HepG2 (cell line): ENCODE data around the gene LRRC4C. TPM values are rescaled to one million over a fixed set of nuclear protein-coding genes. Genes with fewer than 3 reads are reported as not detected.

Experiments used
- ATAC-seq: fragments of 200-7000 bp; cut with Tn5 transposase; 3 replicates; pipeline ENCODE4 v1.9.1; 2020; ENCODE audit warnings: mild to moderate bottlenecking, moderate library complexity
- BruUV-seq: library from RNA; stranded (reverse); fragments of 400-500 nt; replicated peaks from 2 replicates; lab custom pipeline; 2021; lab: Mats Ljungman, UMichigan
- CTCF ChIA-PET: fragments of 300-600 bp; formaldehyde crosslinking; extraction: SDS; loops from one replicate; lab custom pipeline; 2021; ENCODE audit warnings: low total read pairs, inconsistent platforms, low intra/inter-chr PET ratio; lab: Yijun Ruan, JAX
- POLR2A ChIA-PET: fragments of 350-600 bp; sonication (Branson Sonifier 250); formaldehyde crosslinking; loops from one replicate; lab custom pipeline; 2020; ENCODE audit warnings: antibody characterized with exemption, inconsistent platforms; lab: Yijun Ruan, JAX
- DNase-seq: peaks from one replicate; pipeline ENCODE4 v3.0.0-alpha.2; 2015; ENCODE audit warnings: low spot score
- FAIRE-seq: peaks from 3 replicates; lab custom pipeline; 2011; peaks lifted over from hg19 to GRCh38; lab: Jason Lieb, UNC
- H2AFZ ChIP-seq: one replicate; pipeline ENCODE4 v1.6.1; 2011; ENCODE audit warnings: low read length, inconsistent platforms
- H3K27ac ChIP-seq: fragments of 300-600 bp; 3 replicates; pipeline ENCODE4 v1.8.0; 2011; ENCODE audit warnings: mixed run types, mild to moderate bottlenecking, mixed read lengths, low read length, inconsistent platforms; ENCODE audit not compliant: insufficient read depth; ENCODE audit errors: extremely low read length
- H3K27me3 ChIP-seq, 2 experiments: fragments of 200-600 bp in 1 of 2; 2 replicates in 1 of 2; 3 replicates in 1 of 2; pipeline versions ENCODE4 v1.6.0 to v1.8.0; 2011; ENCODE audit warnings: low read length in 2 of 2, mild to moderate bottlenecking in 2 of 2, moderate library complexity in 2 of 2, inconsistent platforms in 1 of 2; ENCODE audit not compliant: insufficient read depth in 2 of 2, control insufficient read depth in 1 of 2
- H3K36me3 ChIP-seq, 2 experiments: fragments of 200-600 bp in 1 of 2; replicated peaks in 1 of 2; 2 replicates in 1 of 2; 3 replicates in 1 of 2; pipeline versions ENCODE4 v1.5.1 to v1.8.0; 2011; ENCODE audit warnings: low read length in 2 of 2, inconsistent platforms in 1 of 2; ENCODE audit not compliant: insufficient read depth in 2 of 2, control insufficient read depth in 1 of 2
- H3K4me1 ChIP-seq: 2 replicates; pipeline ENCODE4 v1.5.1; 2012; ENCODE audit warnings: low read length, inconsistent platforms; ENCODE audit not compliant: insufficient read depth
- H3K4me2 ChIP-seq: 2 replicates; pipeline ENCODE4 v1.6.0; 2011; ENCODE audit warnings: low read depth, low read length, inconsistent platforms
- H3K4me3 ChIP-seq, 3 experiments: fragments of 200-600 bp in 1 of 3; sonication (generic), shearing (Covaris generic) in 1 of 3; replicated peaks in 1 of 3; 2 replicates each; pipeline ENCODE4 v1.5.1; 2011 to 2016; ENCODE audit warnings: low read length in 3 of 3, inconsistent platforms in 2 of 3, low read depth in 2 of 3, mild to moderate bottlenecking in 2 of 3, control low read depth in 1 of 3, mixed read lengths in 1 of 3; ENCODE audit not compliant: insufficient read depth in 1 of 3
- H3K79me2 ChIP-seq: one replicate; pipeline ENCODE4 v1.6.1; 2011; ENCODE audit warnings: low read length, inconsistent platforms; ENCODE audit not compliant: insufficient read depth
- H3K9ac ChIP-seq: 2 replicates; pipeline ENCODE4 v1.6.0; 2011; ENCODE audit warnings: mild to moderate bottlenecking, low read depth, low read length, inconsistent platforms; ENCODE audit not compliant: insufficient read depth
- H3K9me3 ChIP-seq: 2 replicates; pipeline ENCODE4 v1.5.1; 2012; ENCODE audit warnings: mild to moderate bottlenecking, low read length
- H4K20me1 ChIP-seq: 2 replicates; pipeline ENCODE4 v1.6.0; 2011; ENCODE audit warnings: inconsistent platforms, mild to moderate bottlenecking, low read length, moderate library complexity; ENCODE audit not compliant: insufficient read depth
- FOSL1 ChIP-seq: sonication (generic); formaldehyde crosslinking; IDR thresholded peaks from 2 replicates; pipeline ENCODE4 v1.9.0; 2021; ENCODE audit warnings: missing genetic modification reagents, borderline replicate concordance
- GTF2F1 ChIP-seq: fragments of 150-350 bp; IDR thresholded peaks from 2 replicates; pipeline ENCODE4 v1.6.1; 2014; ENCODE audit warnings: low read length
- HCFC1 ChIP-seq: fragments of 150-350 bp; IDR thresholded peaks from 2 replicates; pipeline ENCODE4 v1.6.1; 2014; ENCODE audit warnings: low read depth, low read length
- IKZF1 ChIP-seq: fragments of 450-650 bp; IDR thresholded peaks from 2 replicates; pipeline ENCODE4 v1.7.1; 2016
- LCORL ChIP-seq, 2 experiments: fragments of 450-650 bp in 1 of 2; sonication (generic) in 1 of 2; formaldehyde crosslinking in 1 of 2; IDR thresholded peaks; 2 replicates each; pipeline versions ENCODE4 v1.5.0 to v1.6.1; 2017 to 2020; ENCODE audit warnings: antibody characterized with exemption in 1 of 2, missing genetic modification reagents in 1 of 2
- MBD4 ChIP-seq: IDR thresholded peaks from 2 replicates; pipeline ENCODE4 v1.6.1; 2012; ENCODE audit warnings: low read length, inconsistent platforms, borderline replicate concordance
- MLX ChIP-seq: IDR thresholded peaks from 2 replicates; pipeline ENCODE4 v1.6.1; 2016
- MYC ChIP-seq: sonication (generic); formaldehyde crosslinking; IDR thresholded peaks from 2 replicates; pipeline ENCODE4 v1.9.0; 2021; ENCODE audit warnings: missing genetic modification reagents, borderline replicate concordance
- NONO ChIP-seq, 2 experiments: fragments of 450-650 bp in 1 of 2; sonication (generic) in 1 of 2; formaldehyde crosslinking in 1 of 2; IDR thresholded peaks in 1 of 2; conservative IDR thresholded peaks in 1 of 2; 2 replicates each; pipeline versions ENCODE4 v1.6.1 to v1.8.0; 2017 to 2022; ENCODE audit warnings: mild to moderate bottlenecking in 1 of 2, missing genetic modification reagents in 1 of 2, moderate library complexity in 1 of 2
- NR0B2 ChIP-seq: sonication (generic); formaldehyde crosslinking; IDR thresholded peaks from 2 replicates; pipeline ENCODE4 v1.4.0; 2020; ENCODE audit warnings: mild to moderate bottlenecking, missing genetic modification reagents
- PITX1 ChIP-seq: sonication (generic); formaldehyde crosslinking; IDR thresholded peaks from 2 replicates; pipeline ENCODE4 v1.5.1; 2020; ENCODE audit warnings: mild to moderate bottlenecking, missing genetic modification reagents
- ZBTB3 ChIP-seq: sonication (generic); formaldehyde crosslinking; IDR thresholded peaks from 2 replicates; pipeline ENCODE4 v1.4.0; 2020; ENCODE audit warnings: low read depth, mild to moderate bottlenecking, moderate library complexity, missing genetic modification reagents, borderline replicate concordance
- ZBTB43 ChIP-seq: sonication (generic); formaldehyde crosslinking; conservative IDR thresholded peaks from 2 replicates; pipeline ENCODE4 v1.4.0; 2020; ENCODE audit warnings: missing genetic modification reagents
- ZNF432 ChIP-seq: sonication (generic); formaldehyde crosslinking; IDR thresholded peaks from 2 replicates; pipeline ENCODE4 v1.5.0; 2020; ENCODE audit warnings: missing genetic modification reagents, mild to moderate bottlenecking, borderline replicate concordance
- ZNF546 ChIP-seq: sonication (generic); formaldehyde crosslinking; conservative IDR thresholded peaks from 2 replicates; pipeline ENCODE4 v1.8.1; 2023; ENCODE audit warnings: mild to moderate bottlenecking, missing genetic modification reagents
- ZNF616 ChIP-seq: sonication (generic); formaldehyde crosslinking; IDR thresholded peaks from 2 replicates; pipeline ENCODE4 v1.5.0; 2020; ENCODE audit warnings: low read depth, mild to moderate bottlenecking, missing genetic modification reagents
- ZNF629 ChIP-seq: sonication (generic); formaldehyde crosslinking; conservative IDR thresholded peaks from 2 replicates; pipeline ENCODE4 v1.5.0; 2020; ENCODE audit warnings: missing genetic modification reagents
- ZNF644 ChIP-seq: IDR thresholded peaks from 2 replicates; pipeline ENCODE4 v1.6.1; 2016; ENCODE audit warnings: low read depth
- ZNF800 ChIP-seq: sonication (generic); formaldehyde crosslinking; IDR thresholded peaks from 2 replicates; pipeline ENCODE4 v1.4.0; 2020; ENCODE audit warnings: missing genetic modification reagents
- WGBS: methylation state at CpG from one replicate; pipeline ENCODE4 v1.1.6; 2017; ENCODE audit warnings: low lambda C conversion rate; 5-methylcytosine and 5-hydroxymethylcytosine counted together
- in situ Hi-C: cut with HindIII; loops from 2 replicates; pipeline ENCODE4 v1.10.0; 2017; ENCODE audit warnings: low pct_unique_long_range_greater_than_20kb; ENCODE audit not compliant: extremely low pct_ligation_motif_present
- intact Hi-C: fragments of 100-400 bp; cut with micrococcal nuclease; formaldehyde crosslinking; loops from one replicate; pipeline ENCODE4 v1.10.0; 2022; ENCODE audit not compliant: unreplicated experiment
- polyA plus RNA-seq, 8 experiments: library from polyadenylated mRNA; depleted of rRNA in 3 of 8; stranded (reverse) in 7 of 8; unstranded in 1 of 8; fragments of >200 nt; fragmentation: Illumina TruSeq in 4 of 8; extraction: Trizol in 4 of 8; gene quantifications; 2 replicates each; pipeline versions ENCODE4 v1.2.1 to v1.2.3, GENCODE V29; 2011 to 2016; ENCODE audit warnings: low read depth in 4 of 8, missing spikeins in 1 of 8, mixed read lengths in 1 of 8; ENCODE audit not compliant: insufficient read depth in 1 of 8
- total RNA-seq, 5 experiments: library from RNA; depleted of rRNA; stranded (reverse); fragments of >200 nt; fragmentation: Illumina TruSeq; extraction: Trizol; gene quantifications; 2 replicates each; pipeline ENCODE4 v1.2.3, GENCODE V29; 2016; ENCODE audit warnings: low read depth in 1 of 5

Gene LRRC4C
- total and polyA plus RNA-seq, 2 of the 13 experiments (the other 11 are each of a cell fraction or from before 2014, with no cell fraction given): not detected

- ATAC-seq: no peak
- 0% methylated on average over 1 of the region's 1 CpG for WGBS
Observed at GRCh38 chr11:40134820-40135570, 1324.5 kb downstream of the LRRC4C start.

GRCh38 chr11:40133498-40133897, 1326.0 kb downstream of the LRRC4C start:
- FAIRE-seq: no peak
- CTCF ChIA-PET: no interaction called here
- H3K4me2 ChIP-seq: no peak overlapping the region
- no peak for TF ChIP-seq GTF2F1
- no peak for TF ChIP-seq FOSL1 (CRISPR knock-in tag)
- no peak for TF ChIP-seq ZNF629 (CRISPR knock-in tag)
- TF ChIP-seq NR0B2: no peak
- no peak for TF ChIP-seq MLX (CRISPR knock-in tag)
- no peak for TF ChIP-seq ZNF800 (CRISPR knock-in tag)
- no peak for TF ChIP-seq ZNF616 (CRISPR knock-in tag)
- no peak for TF ChIP-seq LCORL (IDR thresholded peaks at IDR 0.05)
- TF ChIP-seq LCORL (CRISPR knock-in tag; IDR thresholded peaks at IDR 0.05): no peak
- TF ChIP-seq HCFC1: no peak
- no peak for TF ChIP-seq ZBTB43 (CRISPR knock-in tag)
- intact Hi-C loops (no loop called here), in situ Hi-C loops (no loop called here)
- DNase-seq: no peak
- H3K4me3 ChIP-seq: no peak overlapping the region
- WGBS: 41% methylated on average over 3 of the region's 3 CpGs
- ATAC-seq: no peak
- H3K9me3 ChIP-seq: no peaks in the 10 kb centered on the region
- H3K9ac ChIP-seq: no peak overlapping the region
- no peak overlapping the region for H2AFZ ChIP-seq
- H3K27ac ChIP-seq: no peak overlapping the region
- H4K20me1 ChIP-seq: no peaks in the 10 kb centered on the region
- H3K79me2 ChIP-seq: no peaks in the 10 kb centered on the region
- POLR2A ChIA-PET: no interaction called here
- H3K4me1 ChIP-seq: no peaks in the 10 kb centered on the region
- no peaks in the 10 kb centered on the region for H3K36me3 ChIP-seq
- no peaks in the 10 kb centered on the region for H3K27me3 ChIP-seq
- no TSS peak for BruUV-seq

More at GRCh38 chr11:40134820-40135570, 1324.5 kb downstream of the LRRC4C start:
- Histone ChIP-seq H2AFZ (no peak overlapping the region), H3K4me1 (no peaks in the 10 kb centered on the region), H3K4me2 (no peak overlapping the region), H3K4me3 (no peak overlapping the region), H3K9ac (no peak overlapping the region), H4K20me1 (no peaks in the 10 kb centered on the region), H3K36me3 (no peaks in the 10 kb centered on the region), H3K9me3 (no peaks in the 10 kb centered on the region), H3K27me3 (no peaks in the 10 kb centered on the region), H3K79me2 (no peaks in the 10 kb centered on the region), H3K27ac (no peak overlapping the region)
- ChIA-PET CTCF (no interaction called here), POLR2A (no interaction called here)
- in situ Hi-C loops: no loop called here
- BruUV-seq: no TSS peak
- intact Hi-C loops: no loop called here
- TF ChIP-seq ZNF432 (CRISPR knock-in tag) (no peak), ZNF644 (CRISPR knock-in tag) (no peak), ZBTB3 (no peak), IKZF1 (no peak), MBD4 (no peak), ZNF546 (CRISPR knock-in tag) (no peak), NONO (IDR thresholded peaks at IDR 0.05) (no peak), NONO (CRISPR knock-in tag; conservative IDR thresholded peaks at IDR 0.05) (no peak), PITX1 (CRISPR knock-in tag) (no peak), MYC (no peak)
- no peak for DNase-seq
- FAIRE-seq: no peak
